Stimulated activated CD8-positive, alpha-beta memory T cell treated with anti-CD3 and anti-CD28 coated beads, Interleukin-7, amount 100 ng/mL, for 4 hours (primary cell): ENCODE results near the gene KCNK1.
"Not testable (repeated sequence)": the region's sequence is repeated elsewhere in the genome, so short reads cannot be mapped to it uniquely, and the experiment has no call there.

Experiments
- DNase-seq, 2 donors: peaks; one replicate each; pipeline ENCODE4 v3.0.0-alpha.2; 2020; ENCODE audit warnings: low read depth in 2 of 2

Gene KCNK1

DNA sequence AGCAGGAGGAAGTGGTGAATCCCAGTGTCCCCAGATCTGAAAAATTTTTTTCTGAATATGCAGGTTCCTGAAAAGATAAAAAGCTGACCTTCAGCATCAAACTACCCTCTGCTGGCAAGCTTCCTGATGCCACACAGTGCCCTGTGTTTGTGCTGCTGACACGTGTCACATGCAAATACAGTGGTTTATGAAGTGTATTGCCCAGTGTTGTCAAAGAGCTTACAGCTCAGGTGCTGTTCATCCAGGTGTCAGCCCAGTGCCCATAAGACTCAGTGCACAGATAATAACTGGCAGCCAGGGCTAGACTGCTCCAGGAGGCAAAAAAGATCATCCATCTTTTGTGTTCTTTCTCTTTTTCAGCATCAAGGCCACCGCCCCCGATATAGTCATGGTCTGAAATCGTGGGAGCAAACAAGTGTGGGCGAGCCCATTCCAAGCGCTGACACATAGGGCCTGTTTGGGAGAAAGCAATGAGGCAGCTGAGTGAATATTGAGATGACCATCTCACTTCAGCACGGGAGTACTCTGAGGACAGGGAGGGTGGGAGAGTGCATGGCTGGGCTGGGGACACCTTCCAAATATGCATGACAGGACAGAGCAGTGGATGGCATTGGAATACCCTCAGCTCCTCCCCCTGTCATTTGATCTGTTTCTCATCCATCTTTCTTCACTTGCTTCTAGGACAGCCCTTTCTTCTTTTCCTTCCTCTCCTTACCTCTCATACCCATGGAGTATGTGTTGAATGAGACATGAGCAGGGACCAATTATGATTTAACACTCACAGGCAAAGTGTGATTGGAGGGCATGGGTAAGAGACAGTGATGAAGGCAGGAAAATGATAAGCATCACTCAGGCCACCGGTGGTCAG, 6.4 kb upstream of the KCNK1 start:
- no peak for DNase-seq

DNA sequence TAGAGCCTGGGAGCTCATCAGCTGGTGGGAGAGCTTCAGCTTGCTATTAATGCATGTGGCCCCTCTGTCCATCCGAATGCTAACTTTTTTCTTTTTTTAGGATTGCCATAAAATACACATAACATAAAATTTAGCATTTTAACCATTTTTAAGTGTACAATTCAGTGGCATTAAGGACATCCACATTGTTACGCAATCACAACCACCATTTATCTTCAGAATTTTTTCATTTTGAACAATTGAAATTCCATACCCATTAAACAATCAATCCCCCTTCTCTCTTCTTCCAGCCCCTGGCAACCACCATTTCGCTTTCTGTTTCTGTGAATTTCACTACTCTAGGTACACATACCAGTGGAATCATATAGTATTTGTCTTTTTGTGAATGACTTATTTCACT, 4.9 kb upstream of the KCNK1 start:
- DNase-seq, result no peak

DNA sequence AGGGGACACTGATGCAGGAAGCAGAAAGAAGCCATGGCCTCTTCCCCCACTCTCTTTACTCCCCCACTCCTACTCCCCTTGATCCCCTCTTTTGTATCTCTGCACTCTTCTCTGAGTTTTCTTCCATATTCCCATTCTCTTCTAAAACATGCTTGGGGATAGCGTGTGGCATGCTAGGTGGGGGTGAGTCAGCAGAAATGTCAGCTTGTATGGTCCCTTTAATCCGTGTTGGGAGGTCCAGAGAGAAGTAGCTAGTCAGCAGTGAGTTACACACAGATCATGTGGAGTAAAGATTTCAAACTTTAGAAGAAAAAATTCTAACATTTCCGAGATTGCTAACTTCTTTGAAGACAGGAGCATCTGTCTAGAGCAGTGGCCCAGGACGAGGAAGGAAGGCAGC, 4.0 kb upstream of the KCNK1 start:
- no peak for DNase-seq

- no peak for DNase-seq
Measured at GRCh38 chr1:233610628-233611027, 3.3 kb upstream of the KCNK1 start.

GRCh38 chr1:233611363-233611762, 2.5 kb upstream of the KCNK1 start:
- not testable (repeated sequence) for DNase-seq

DNA sequence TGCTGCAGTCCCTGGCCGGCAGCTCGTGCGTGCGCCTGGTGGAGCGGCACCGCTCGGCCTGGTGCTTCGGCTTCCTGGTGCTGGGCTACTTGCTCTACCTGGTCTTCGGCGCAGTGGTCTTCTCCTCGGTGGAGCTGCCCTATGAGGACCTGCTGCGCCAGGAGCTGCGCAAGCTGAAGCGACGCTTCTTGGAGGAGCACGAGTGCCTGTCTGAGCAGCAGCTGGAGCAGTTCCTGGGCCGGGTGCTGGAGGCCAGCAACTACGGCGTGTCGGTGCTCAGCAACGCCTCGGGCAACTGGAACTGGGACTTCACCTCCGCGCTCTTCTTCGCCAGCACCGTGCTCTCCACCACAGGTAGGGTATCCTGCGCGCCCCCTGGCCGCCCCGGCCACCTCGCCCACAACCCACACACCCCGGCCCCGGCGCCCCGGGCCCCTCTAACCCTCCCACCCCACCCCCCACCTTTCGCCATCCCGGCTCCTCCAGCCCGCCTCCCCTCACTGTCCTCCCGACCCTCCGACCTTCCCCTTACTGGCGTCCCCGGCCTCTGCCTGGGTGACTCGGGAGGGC, 352 bp downstream of the KCNK1 start:
- no peak for DNase-seq

DNA sequence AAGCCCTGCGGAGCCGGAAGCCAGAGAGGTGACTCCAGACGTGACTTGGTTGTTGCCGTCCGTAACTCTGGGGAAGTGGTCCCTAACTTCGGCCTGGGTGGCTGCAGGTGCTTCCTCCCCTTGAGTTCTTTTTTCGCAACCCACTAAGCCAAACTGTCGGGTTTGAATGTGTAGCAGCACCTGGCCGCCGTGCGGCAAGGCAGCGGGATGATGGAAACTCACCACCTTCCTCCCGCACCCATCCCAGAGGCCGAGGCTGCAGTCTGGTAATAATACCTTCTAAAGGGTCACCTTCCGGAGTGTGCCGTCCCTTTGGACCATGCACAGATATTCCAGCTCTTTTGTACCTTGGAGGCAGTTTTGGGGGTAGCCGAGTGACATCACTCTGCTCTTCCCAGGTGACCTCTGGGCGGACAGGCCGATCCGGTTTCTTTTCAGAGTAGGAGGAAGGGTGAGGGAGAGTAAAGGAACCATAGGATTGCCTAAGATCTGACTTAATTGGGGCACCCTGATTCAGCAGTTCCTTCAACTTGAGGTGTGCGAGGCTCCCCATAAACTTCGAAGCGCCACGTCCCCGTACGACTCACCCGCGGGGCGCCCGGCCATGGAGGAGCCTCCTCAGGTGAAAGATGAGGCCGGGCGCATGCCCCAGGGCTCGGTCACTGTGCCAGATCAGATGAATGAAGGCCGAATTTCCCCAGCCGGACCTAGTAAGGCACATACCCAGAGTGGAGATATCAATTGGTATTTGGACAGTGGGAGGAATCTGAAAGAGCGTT, 1.0 kb downstream of the KCNK1 start:
- DNase-seq, result no peak

DNA sequence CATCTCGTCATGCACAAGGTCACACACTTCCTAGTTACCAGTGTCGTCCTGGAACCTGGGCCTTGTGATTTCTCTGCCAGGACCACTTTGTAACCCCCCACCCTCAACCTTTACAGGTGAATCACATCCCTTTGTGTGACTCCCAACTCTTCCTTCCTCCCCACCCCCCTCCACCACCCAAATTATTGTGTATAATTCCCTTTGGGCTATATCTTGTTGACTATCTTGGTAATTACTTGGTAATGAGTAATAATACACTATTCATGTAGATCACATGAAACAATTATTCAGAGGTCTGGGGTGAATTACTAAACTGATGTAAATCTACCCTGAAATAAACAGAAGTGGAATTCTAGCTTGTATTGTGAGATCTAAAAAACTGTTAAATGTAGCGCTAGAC, 1.7 kb downstream of the KCNK1 start:
- DNase-seq, result no peak

DNA sequence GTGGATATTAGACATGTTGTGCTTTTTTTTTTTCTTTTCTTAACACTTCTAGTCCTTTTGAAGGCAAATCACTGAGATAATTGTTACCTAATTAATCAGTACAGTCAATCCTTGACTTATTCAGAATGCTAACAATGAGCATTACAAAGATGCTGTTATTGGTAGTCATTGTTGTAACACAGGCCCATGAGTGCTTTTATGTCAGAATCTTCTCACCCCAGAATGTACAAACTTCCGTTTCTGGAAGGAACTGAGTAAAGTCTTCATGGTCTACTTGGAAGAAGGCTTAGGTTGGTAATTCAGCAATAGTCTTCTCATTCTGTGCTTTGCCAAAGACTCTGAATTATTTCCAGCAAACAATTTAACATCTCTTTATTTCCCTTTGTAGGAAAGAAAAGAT, 3.1 kb downstream of the KCNK1 start:
- no peak for DNase-seq

DNA sequence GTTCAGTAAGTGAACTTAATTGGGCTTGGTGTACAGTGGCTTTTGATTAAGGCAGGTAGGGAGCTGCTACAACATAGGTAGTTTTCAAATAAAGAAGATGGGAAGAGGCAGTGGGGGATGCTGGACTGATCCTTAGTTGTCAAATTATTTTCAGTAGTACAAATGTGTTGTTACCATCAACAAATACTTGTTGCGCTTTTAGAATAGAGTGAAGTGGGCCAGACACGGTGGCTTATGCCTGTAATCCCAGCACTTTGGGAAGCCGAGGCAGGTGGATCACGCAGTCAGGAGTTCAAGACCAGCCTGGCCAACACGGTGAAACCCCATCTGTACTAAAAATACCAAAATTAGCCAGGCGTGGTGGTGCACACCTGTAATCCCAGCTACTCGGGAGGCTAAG, 5.5 kb downstream of the KCNK1 start:
- not testable (repeated sequence) for DNase-seq

- no peak for DNase-seq
Measured at GRCh38 chr1:233620065-233620464, 6.2 kb downstream of the KCNK1 start.

- DNase-seq, result no peak
Measured at GRCh38 chr1:233621923-233622322, 8.0 kb downstream of the KCNK1 start.

DNA sequence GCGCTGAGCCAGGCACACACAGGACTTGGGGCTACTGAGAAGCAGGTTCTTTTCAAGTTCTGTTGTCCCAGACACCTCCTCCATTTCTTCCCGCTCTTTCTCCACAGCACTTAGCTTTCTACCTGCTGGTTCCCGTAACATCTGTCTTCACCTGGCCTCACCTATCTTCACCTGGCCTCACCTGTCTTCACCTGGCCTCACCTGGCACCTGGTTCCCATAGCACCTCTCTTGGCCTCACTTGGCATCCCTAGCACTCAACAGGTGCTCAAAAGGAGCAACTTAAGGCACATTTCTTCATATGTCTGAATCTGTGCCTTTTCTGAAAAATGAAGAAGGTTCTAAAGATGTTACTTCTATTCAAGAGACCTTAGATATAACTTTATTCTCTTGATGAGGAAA, 10.4 kb downstream of the KCNK1 start:
- no peak for DNase-seq

- no peak for DNase-seq
Measured at GRCh38 chr1:233625087-233625486, 11.2 kb downstream of the KCNK1 start.

DNA sequence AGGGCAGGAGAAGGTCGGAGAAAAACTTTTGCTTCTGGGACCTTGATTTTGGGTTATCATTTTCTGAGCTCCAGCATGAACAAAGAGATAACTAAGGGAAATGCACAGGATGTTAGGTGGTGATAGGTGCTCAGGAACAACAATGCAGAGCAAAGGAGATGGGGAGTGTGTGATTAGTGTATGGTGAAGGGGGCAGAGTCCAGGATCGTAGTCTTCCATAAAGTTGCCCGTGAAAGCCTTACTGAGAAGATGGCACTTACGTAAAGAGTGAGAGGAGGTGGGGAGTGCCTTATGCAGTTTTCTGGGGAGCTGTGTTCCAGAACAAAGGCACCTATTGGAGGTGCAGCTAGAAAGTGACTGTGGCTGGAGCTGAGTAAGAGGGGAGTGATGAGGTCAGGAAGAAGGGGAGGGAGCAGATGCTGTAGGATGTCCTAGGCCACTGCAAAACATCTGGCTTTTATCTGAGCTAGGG, 11.6 kb downstream of the KCNK1 start:
- DNase-seq, result no peak

DNA sequence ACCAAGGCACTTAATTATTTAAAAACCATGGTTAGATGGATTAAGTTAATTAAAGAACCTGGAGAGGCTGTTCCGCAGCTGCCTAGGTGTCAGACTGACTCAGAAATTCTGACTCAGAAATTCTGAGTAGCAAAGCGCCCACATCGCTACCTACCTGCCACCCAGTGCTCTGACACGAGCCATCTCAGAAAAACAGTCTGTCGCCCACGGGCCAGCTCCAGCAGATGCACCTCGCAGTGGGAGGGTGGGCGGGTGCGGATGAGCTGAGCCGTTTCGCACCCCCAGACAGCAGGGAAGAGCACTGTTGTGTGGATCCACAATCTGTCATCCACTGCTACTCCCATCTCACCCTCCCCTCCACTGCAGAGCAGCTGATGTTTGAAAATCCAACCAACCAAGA, 13.5 kb downstream of the KCNK1 start:
- DNase-seq, result peak in 1 of 2 donors; percentile 17

- DNase-seq, result no peak
Measured at GRCh38 chr1:233627823-233628222, 13.9 kb downstream of the KCNK1 start.

- no peak for DNase-seq
Measured at GRCh38 chr1:233629305-233629935, 15.5 kb downstream of the KCNK1 start.

- no peak for DNase-seq
Measured at GRCh38 chr1:233631810-233632405, 18.0 kb downstream of the KCNK1 start.

DNA sequence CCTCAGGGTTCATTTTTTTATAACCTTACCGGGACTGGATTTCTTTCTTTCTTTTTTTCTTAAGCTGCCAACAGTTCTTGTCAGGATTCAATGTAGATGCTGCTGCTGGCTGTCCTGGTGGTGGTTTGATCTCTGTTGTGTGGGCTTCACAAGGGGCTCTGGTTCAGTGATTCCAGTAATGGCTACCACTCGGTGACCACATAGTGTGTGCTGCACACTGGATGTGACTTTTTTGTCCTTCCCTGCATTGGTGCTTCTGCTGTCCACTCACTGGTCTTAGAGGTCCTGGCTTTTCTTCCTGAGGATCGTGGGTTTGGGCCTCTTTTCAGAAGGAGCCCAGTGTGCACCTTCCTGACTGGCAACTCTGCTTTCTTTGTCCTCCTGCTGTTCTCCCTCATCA, 18.5 kb downstream of the KCNK1 start:
- DNase-seq, result no peak

GRCh38 chr1:233635765-233636502, 22.0 kb downstream of the KCNK1 start:
- no peak for DNase-seq
